K562 (cell line): ENCODE data around the gene SETMAR.

Experiments
- POLR2B ChIP-seq: fragments of 450-650 bp; IDR thresholded peaks from 2 replicates; pipeline ENCODE4 v1.6.1; 2018; ENCODE audit warnings: low read depth; ENCODE audit not compliant: partially characterized antibody
- POLR3G ChIP-seq: IDR thresholded peaks from 2 replicates; pipeline ENCODE4 v1.6.1; 2011; ENCODE audit not compliant: insufficient read length, insufficient replicate concordance; ENCODE audit errors: extremely low read depth
- SAP30 ChIP-seq: fragments of 200-600 bp; sonication (generic); IDR thresholded peaks from 2 replicates; pipeline ENCODE4 v1.6.1; 2012; ENCODE audit warnings: borderline replicate concordance, low read depth, mild to moderate bottlenecking, moderate library complexity, low read length, control low read depth, inconsistent platforms; ENCODE audit not compliant: insufficient read depth, poor library complexity, severe bottlenecking
- SMARCA4 ChIP-seq: fragments of 450-650 bp; IDR thresholded peaks from 2 replicates; pipeline ENCODE4 v1.6.1; 2016
- SMARCC2 ChIP-seq: fragments of 450-650 bp; IDR thresholded peaks from 2 replicates; pipeline ENCODE4 v1.6.1; 2017; ENCODE audit warnings: antibody characterized with exemption, moderate library complexity, mild to moderate bottlenecking, low read depth
- TARDBP ChIP-seq: fragments of 450-650 bp; IDR thresholded peaks from 2 replicates; pipeline ENCODE4 v1.6.1; 2016
- TF ChIP-seq, protein P1 (sequence below): sonication (generic); formaldehyde crosslinking; IDR thresholded peaks from 2 replicates; pipeline ENCODE4 v1.9.0; 2022; ENCODE audit warnings: mild to moderate bottlenecking, missing genetic modification reagents
- TF ChIP-seq, protein P2 (sequence below): fragments of 450-650 bp; IDR thresholded peaks from 2 replicates; pipeline ENCODE4 v1.6.1; 2018; ENCODE audit not compliant: partially characterized antibody

DNA sequence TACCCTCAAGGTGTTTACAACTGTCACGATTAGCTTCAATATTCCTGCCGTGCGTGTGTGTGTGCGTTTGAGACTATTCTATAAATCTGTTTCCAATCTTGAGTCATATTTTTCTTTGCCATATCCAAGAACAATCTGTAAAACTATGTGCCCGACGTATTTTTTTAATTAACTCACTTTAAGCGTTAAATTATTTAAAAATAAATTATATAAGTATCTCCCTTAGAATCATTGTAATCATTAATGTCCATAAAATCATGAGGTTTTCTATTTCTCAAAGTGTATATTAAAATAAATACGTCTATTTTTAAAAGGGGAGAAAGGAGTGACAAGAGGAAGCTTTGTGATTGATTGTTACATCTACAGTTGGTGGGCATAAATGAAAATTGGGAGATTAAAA is 2.9 kb downstream of the SETMAR start:
- TF ChIP-seq SAP30 (no peak), POLR2B (no peak), TARDBP (no peak), POLR3G (no peak), SMARCA4 (no peak), SMARCC2 (no peak)
- TF ChIP-seq, protein P1, sequence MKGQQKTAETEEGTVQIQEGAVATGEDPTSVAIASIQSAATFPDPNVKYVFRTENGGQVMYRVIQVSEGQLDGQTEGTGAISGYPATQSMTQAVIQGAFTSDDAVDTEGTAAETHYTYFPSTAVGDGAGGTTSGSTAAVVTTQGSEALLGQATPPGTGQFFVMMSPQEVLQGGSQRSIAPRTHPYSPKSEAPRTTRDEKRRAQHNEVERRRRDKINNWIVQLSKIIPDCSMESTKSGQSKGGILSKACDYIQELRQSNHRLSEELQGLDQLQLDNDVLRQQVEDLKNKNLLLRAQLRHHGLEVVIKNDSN (CRISPR knock-in tag) = no peak
- TF ChIP-seq, protein P2, sequence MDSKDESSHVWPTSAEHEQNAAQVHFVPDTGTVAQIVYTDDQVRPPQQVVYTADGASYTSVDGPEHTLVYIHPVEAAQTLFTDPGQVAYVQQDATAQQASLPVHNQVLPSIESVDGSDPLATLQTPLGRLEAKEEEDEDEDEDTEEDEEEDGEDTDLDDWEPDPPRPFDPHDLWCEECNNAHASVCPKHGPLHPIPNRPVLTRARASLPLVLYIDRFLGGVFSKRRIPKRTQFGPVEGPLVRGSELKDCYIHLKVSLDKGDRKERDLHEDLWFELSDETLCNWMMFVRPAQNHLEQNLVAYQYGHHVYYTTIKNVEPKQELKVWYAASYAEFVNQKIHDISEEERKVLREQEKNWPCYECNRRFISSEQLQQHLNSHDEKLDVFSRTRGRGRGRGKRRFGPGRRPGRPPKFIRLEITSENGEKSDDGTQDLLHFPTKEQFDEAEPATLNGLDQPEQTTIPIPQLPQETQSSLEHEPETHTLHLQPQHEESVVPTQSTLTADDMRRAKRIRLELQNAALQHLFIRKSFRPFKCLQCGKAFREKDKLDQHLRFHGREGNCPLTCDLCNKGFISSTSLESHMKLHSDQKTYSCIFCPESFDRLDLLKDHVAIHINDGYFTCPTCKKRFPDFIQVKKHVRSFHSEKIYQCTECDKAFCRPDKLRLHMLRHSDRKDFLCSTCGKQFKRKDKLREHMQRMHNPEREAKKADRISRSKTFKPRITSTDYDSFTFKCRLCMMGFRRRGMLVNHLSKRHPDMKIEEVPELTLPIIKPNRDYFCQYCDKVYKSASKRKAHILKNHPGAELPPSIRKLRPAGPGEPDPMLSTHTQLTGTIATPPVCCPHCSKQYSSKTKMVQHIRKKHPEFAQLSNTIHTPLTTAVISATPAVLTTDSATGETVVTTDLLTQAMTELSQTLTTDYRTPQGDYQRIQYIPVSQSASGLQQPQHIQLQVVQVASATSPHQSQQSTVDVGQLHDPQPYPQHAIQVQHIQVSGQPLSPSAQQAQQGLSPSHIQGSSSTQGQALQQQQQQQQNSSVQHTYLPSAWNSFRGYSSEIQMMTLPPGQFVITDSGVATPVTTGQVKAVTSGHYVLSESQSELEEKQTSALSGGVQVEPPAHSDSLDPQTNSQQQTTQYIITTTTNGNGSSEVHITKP = no peak
